KMS-11 (cell line): Measurements from ENCODE around the gene RDH8.
A peak's percentile ranks its signal among the peaks of the same experiment; 100 is the strongest.

Experiments used
- H2AFZ ChIP-seq: fragments of 200-600 bp; sonication (generic); 2 replicates; pipeline ENCODE4 v1.6.1; 2016; ENCODE audit warnings: antibody characterized with exemption, mixed run types, low read depth
- H3K27ac ChIP-seq: fragments of 200-600 bp; sonication (generic); 2 replicates; pipeline ENCODE4 v1.6.1; 2016; ENCODE audit warnings: mild to moderate bottlenecking, mixed run types
- H3K27me3 ChIP-seq: fragments of 200-600 bp; sonication (generic); 2 replicates; pipeline ENCODE4 v1.6.1; 2017; ENCODE audit warnings: mild to moderate bottlenecking, low read depth, mixed run types, moderate library complexity; ENCODE audit not compliant: insufficient read depth
- H3K36me3 ChIP-seq: fragments of 200-600 bp; sonication (generic); 2 replicates; pipeline ENCODE4 v1.6.1; 2017; ENCODE audit warnings: mild to moderate bottlenecking, mixed run types; ENCODE audit not compliant: insufficient read depth
- H3K4me1 ChIP-seq: fragments of 200-600 bp; sonication (generic); 2 replicates; pipeline ENCODE4 v1.6.1; 2016; ENCODE audit warnings: mild to moderate bottlenecking, low read depth, mixed run types; ENCODE audit not compliant: poor library complexity, severe bottlenecking
- H3K4me2 ChIP-seq: fragments of 200-600 bp; sonication (generic); 2 replicates; pipeline ENCODE4 v1.7.0; 2016; ENCODE audit warnings: mild to moderate bottlenecking, mixed run types
- H3K4me3 ChIP-seq: fragments of 200-600 bp; sonication (generic); IDR thresholded peaks from 2 replicates; pipeline ENCODE4 v1.6.1; 2017; ENCODE audit warnings: low read depth, low read length, mixed read lengths; ENCODE audit not compliant: insufficient read depth
- H3K79me2 ChIP-seq: fragments of 200-600 bp; sonication (generic); 2 replicates; pipeline ENCODE4 v1.6.1; 2016; ENCODE audit warnings: low read depth, mixed run types; ENCODE audit not compliant: insufficient read depth
- H3K9ac ChIP-seq: fragments of 200-600 bp; sonication (generic); 2 replicates; pipeline ENCODE4 v1.6.1; 2016; ENCODE audit warnings: mild to moderate bottlenecking, mixed run types
- H4K20me1 ChIP-seq: fragments of 200-600 bp; sonication (generic); 2 replicates; pipeline ENCODE4 v1.6.1; 2016; ENCODE audit warnings: mild to moderate bottlenecking, mixed run types; ENCODE audit not compliant: insufficient read depth
- TF ChIP-seq, protein P1 (sequence below): fragments of 200-600 bp; sonication (generic); conservative IDR thresholded peaks from 2 replicates; pipeline ENCODE4 v1.6.1; 2017; ENCODE audit warnings: low read depth, mild to moderate bottlenecking, antibody characterized with exemption, low read length, moderate library complexity, mixed read lengths

Gene RDH8

DNA sequence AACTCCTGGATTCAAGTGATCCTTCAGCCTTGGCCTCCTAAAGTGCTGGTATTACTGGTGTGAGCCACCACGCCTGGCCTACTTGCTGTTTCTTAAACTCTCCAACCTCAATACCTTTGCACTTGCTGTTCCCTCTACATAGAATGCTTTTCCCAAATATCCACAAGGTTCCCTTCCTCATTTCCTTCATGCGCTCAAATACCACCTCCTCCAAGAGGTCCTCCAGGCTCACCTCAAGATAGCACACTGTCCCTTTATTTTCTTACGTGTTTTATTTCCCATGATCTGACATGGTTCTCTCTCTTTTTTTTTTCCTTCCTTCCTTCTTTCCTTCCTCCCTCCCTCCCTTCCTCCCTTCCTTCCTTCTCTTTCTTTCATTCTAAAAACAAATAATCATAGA lies 13.5 kb downstream of the RDH8 start:
- H3K9ac ChIP-seq = no peak overlapping the region
- TF ChIP-seq, protein P1, sequence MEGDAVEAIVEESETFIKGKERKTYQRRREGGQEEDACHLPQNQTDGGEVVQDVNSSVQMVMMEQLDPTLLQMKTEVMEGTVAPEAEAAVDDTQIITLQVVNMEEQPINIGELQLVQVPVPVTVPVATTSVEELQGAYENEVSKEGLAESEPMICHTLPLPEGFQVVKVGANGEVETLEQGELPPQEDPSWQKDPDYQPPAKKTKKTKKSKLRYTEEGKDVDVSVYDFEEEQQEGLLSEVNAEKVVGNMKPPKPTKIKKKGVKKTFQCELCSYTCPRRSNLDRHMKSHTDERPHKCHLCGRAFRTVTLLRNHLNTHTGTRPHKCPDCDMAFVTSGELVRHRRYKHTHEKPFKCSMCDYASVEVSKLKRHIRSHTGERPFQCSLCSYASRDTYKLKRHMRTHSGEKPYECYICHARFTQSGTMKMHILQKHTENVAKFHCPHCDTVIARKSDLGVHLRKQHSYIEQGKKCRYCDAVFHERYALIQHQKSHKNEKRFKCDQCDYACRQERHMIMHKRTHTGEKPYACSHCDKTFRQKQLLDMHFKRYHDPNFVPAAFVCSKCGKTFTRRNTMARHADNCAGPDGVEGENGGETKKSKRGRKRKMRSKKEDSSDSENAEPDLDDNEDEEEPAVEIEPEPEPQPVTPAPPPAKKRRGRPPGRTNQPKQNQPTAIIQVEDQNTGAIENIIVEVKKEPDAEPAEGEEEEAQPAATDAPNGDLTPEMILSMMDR = no peak
- H3K36me3 ChIP-seq = no peaks in the 10 kb centered on the region
- no peak overlapping the region for H2AFZ ChIP-seq
- no peaks in the 10 kb centered on the region for H3K79me2 ChIP-seq
- no peak overlapping the region for H3K27ac ChIP-seq
- no peak overlapping the region for H3K4me2 ChIP-seq
- no peaks in the 10 kb centered on the region for H3K4me1 ChIP-seq
- H3K4me3 ChIP-seq = no peak overlapping the region
- peaks cover 82% of the 10 kb centered on the region for H3K27me3 ChIP-seq
- no peaks in the 10 kb centered on the region for H4K20me1 ChIP-seq

DNA sequence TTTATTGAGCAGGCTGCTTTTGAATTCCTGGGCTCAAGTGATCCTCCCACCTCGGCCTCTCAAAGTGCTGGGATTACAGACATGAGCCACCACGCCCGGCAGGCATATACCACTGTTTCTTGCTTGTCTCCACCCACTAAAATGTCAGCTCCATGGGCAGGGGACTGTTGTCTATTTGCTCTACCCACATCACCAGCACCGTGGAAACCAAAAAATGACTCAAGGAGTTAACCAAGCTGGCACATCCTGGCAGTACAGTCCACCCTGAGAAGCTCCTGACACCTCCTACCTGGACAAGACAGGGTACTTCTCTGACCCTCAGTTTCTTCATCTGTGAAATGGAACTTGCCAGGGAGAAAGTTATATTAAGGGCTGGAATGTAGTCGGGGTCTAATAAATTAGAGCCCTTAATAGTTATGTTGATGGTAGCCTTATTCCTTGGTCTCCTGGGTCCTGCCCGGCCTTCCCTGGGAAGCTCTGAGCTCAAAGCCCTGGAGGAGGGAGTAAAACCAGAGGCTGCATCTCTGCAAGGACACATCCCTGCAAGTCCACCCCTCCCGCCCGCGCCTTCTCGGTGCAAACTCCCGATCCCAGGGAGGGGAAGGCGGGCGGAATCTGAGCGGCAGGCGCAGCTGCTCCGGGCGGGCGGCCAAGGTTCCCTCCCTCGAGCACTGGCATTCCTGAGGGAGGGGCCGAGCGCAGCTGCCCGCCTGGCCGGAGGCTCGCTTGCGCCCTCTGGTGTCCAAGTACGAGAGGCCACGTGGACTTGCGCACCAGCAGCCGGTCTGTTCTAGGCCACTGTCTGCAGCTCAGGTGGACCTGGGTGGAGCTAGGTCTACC lies 14.1 kb downstream of the RDH8 start:
- H3K4me3 ChIP-seq = no peak overlapping the region

DNA sequence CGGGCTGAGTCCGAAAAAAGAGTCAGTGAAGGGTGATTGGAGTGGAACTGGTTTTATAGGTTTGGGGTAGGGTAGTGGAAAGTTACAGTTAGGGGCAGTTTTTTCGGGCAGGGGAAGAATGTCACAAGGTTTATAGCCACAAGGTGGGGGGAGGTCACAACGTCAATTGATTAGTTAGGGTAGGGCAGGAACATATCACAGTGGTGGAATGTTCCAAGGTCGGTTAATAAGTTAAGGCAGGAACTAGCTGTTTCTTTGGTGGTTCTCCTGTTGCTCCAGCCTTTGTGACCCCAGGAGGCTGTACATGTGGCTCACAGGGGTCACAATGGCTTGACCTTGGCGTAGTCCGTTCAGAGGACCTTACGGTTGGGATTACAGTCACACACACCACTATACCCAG lies 20.3 kb downstream of the RDH8 start:
- no peak overlapping the region for H3K27ac ChIP-seq
- no peak overlapping the region for H2AFZ ChIP-seq

More for the DNA sequence above, 14.1 kb downstream of the RDH8 start:
- Histone ChIP-seq H4K20me1 (no peaks in the 10 kb centered on the region), H3K4me2 (peak overlapping the region; percentile 38), H3K36me3 (no peaks in the 10 kb centered on the region), H3K79me2 (no peaks in the 10 kb centered on the region), H3K27me3 (peaks cover 82% of the 10 kb centered on the region), H3K4me1 (no peaks in the 10 kb centered on the region), H3K9ac (no peak overlapping the region), H3K27ac (no peak overlapping the region), H2AFZ (no peak overlapping the region)
- TF ChIP-seq, protein P1 = peak; percentile 86

DNA sequence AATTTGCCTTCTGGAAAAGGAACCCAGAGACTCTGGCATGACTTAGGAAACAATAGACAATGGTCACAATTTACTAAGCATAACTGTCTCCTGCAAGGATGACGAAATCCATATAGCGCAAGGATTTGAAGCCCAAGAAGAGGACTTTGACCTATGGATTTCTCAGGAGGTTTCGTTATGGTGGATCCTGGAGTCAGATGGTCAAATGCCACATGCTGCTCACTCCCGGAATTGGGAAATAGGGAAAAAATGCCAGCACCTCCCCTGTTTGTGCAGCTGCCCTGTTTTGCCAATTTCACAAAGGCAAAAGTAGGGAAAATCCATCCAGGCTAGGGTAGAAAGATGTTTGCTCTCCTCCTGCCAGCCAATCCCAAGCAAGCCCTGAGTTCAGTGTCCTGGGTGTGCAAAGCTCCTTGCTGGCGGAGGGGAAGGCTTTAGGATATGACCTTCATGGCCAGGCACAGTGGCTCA lies 23.4 kb downstream of the RDH8 start:
- TF ChIP-seq, protein P1 = no peak
- Histone ChIP-seq H3K4me3 (no peak overlapping the region), H4K20me1 (no peaks in the 10 kb centered on the region), H3K4me1 (no peaks in the 10 kb centered on the region), H3K36me3 (no peaks in the 10 kb centered on the region), H3K9ac (no peak overlapping the region), H3K27ac (no peak overlapping the region), H2AFZ (no peak overlapping the region), H3K79me2 (no peaks in the 10 kb centered on the region), H3K27me3 (peaks cover 34% of the 10 kb centered on the region), H3K4me2 (no peak overlapping the region)

More for the DNA sequence above, 20.3 kb downstream of the RDH8 start:
- Histone ChIP-seq H3K4me1 (no peaks in the 10 kb centered on the region), H3K79me2 (no peaks in the 10 kb centered on the region), H4K20me1 (no peaks in the 10 kb centered on the region), H3K36me3 (no peaks in the 10 kb centered on the region), H3K4me2 (no peak overlapping the region), H3K9ac (no peak overlapping the region), H3K27me3 (peaks cover 62% of the 10 kb centered on the region), H3K4me3 (no peak overlapping the region)
- TF ChIP-seq, protein P1 = no peak
